HepG2 (cell line): Measurements from ENCODE around the gene CEP20. TPM values are rescaled to one million over a fixed set of nuclear protein-coding genes. Genes with fewer than 3 reads are reported as not detected.
A peak's percentile ranks its signal among the peaks of the same experiment; 100 is the strongest.

Experiments used
- ATAC-seq: fragments of 200-7000 bp; cut with Tn5 transposase; 3 replicates; pipeline ENCODE4 v1.9.1; 2020; ENCODE audit warnings: mild to moderate bottlenecking, moderate library complexity
- BruUV-seq: library from RNA; stranded (reverse); fragments of 400-500 nt; replicated peaks from 2 replicates; lab custom pipeline; 2021; lab: Mats Ljungman, UMichigan
- CTCF ChIA-PET: fragments of 300-600 bp; formaldehyde crosslinking; extraction: SDS; loops from one replicate; lab custom pipeline; 2021; ENCODE audit warnings: low total read pairs, inconsistent platforms, low intra/inter-chr PET ratio; lab: Yijun Ruan, JAX
- POLR2A ChIA-PET: fragments of 350-600 bp; sonication (Branson Sonifier 250); formaldehyde crosslinking; loops from one replicate; lab custom pipeline; 2020; ENCODE audit warnings: antibody characterized with exemption, inconsistent platforms; lab: Yijun Ruan, JAX
- DNase-seq: peaks from one replicate; pipeline ENCODE4 v3.0.0-alpha.2; 2015; ENCODE audit warnings: low spot score
- FAIRE-seq: peaks from 3 replicates; lab custom pipeline; 2011; peaks lifted over from hg19 to GRCh38; lab: Jason Lieb, UNC
- H2AFZ ChIP-seq: one replicate; pipeline ENCODE4 v1.6.1; 2011; ENCODE audit warnings: low read length, inconsistent platforms
- H3K27ac ChIP-seq: fragments of 300-600 bp; 3 replicates; pipeline ENCODE4 v1.8.0; 2011; ENCODE audit warnings: mixed run types, mild to moderate bottlenecking, mixed read lengths, low read length, inconsistent platforms; ENCODE audit not compliant: insufficient read depth; ENCODE audit errors: extremely low read length
- H3K27me3 ChIP-seq, 2 experiments: fragments of 200-600 bp in 1 of 2; 2 replicates in 1 of 2; 3 replicates in 1 of 2; pipeline versions ENCODE4 v1.6.0 to v1.8.0; 2011; ENCODE audit warnings: low read length in 2 of 2, mild to moderate bottlenecking in 2 of 2, moderate library complexity in 2 of 2, inconsistent platforms in 1 of 2; ENCODE audit not compliant: insufficient read depth in 2 of 2, control insufficient read depth in 1 of 2
- H3K36me3 ChIP-seq, 2 experiments: fragments of 200-600 bp in 1 of 2; replicated peaks in 1 of 2; 2 replicates in 1 of 2; 3 replicates in 1 of 2; pipeline versions ENCODE4 v1.5.1 to v1.8.0; 2011; ENCODE audit warnings: low read length in 2 of 2, inconsistent platforms in 1 of 2; ENCODE audit not compliant: insufficient read depth in 2 of 2, control insufficient read depth in 1 of 2
- H3K4me1 ChIP-seq: 2 replicates; pipeline ENCODE4 v1.5.1; 2012; ENCODE audit warnings: low read length, inconsistent platforms; ENCODE audit not compliant: insufficient read depth
- H3K4me2 ChIP-seq: 2 replicates; pipeline ENCODE4 v1.6.0; 2011; ENCODE audit warnings: low read depth, low read length, inconsistent platforms
- H3K4me3 ChIP-seq, 3 experiments: fragments of 200-600 bp in 1 of 3; sonication (generic), shearing (Covaris generic) in 1 of 3; replicated peaks in 1 of 3; 2 replicates each; pipeline ENCODE4 v1.5.1; 2011 to 2016; ENCODE audit warnings: low read length in 3 of 3, inconsistent platforms in 2 of 3, low read depth in 2 of 3, mild to moderate bottlenecking in 2 of 3, control low read depth in 1 of 3, mixed read lengths in 1 of 3; ENCODE audit not compliant: insufficient read depth in 1 of 3
- H3K79me2 ChIP-seq: one replicate; pipeline ENCODE4 v1.6.1; 2011; ENCODE audit warnings: low read length, inconsistent platforms; ENCODE audit not compliant: insufficient read depth
- H3K9ac ChIP-seq: 2 replicates; pipeline ENCODE4 v1.6.0; 2011; ENCODE audit warnings: mild to moderate bottlenecking, low read depth, low read length, inconsistent platforms; ENCODE audit not compliant: insufficient read depth
- H3K9me3 ChIP-seq: 2 replicates; pipeline ENCODE4 v1.5.1; 2012; ENCODE audit warnings: mild to moderate bottlenecking, low read length
- H4K20me1 ChIP-seq: 2 replicates; pipeline ENCODE4 v1.6.0; 2011; ENCODE audit warnings: inconsistent platforms, mild to moderate bottlenecking, low read length, moderate library complexity; ENCODE audit not compliant: insufficient read depth
- FIP1L1 ChIP-seq: fragments of 200-400 bp; formaldehyde crosslinking; IDR thresholded peaks from 2 replicates; pipeline ENCODE4 v1.6.1; 2018; ENCODE audit warnings: low read depth, mild to moderate bottlenecking, low read length, moderate library complexity, borderline replicate concordance; ENCODE audit not compliant: insufficient read depth
- SMAD1 ChIP-seq: sonication (generic); formaldehyde crosslinking; IDR thresholded peaks from 2 replicates; pipeline ENCODE4 v1.4.0; 2020; ENCODE audit warnings: missing genetic modification reagents, low read depth, mild to moderate bottlenecking, borderline replicate concordance
- TRAFD1 ChIP-seq: sonication (generic); formaldehyde crosslinking; IDR thresholded peaks from 2 replicates; pipeline ENCODE4 v1.5.1; 2020; ENCODE audit warnings: missing genetic modification reagents, mild to moderate bottlenecking, borderline replicate concordance
- ZFP90 ChIP-seq: sonication (generic); formaldehyde crosslinking; IDR thresholded peaks from 2 replicates; pipeline ENCODE4 v1.8.0; 2022; ENCODE audit warnings: missing genetic modification reagents, mild to moderate bottlenecking, inconsistent platforms, borderline replicate concordance
- ZNF281 ChIP-seq: sonication (generic); formaldehyde crosslinking; IDR thresholded peaks from 2 replicates; pipeline ENCODE4 v1.4.0; 2020; ENCODE audit warnings: missing genetic modification reagents, borderline replicate concordance
- ZNF333 ChIP-seq: sonication (generic); formaldehyde crosslinking; IDR thresholded peaks from 2 replicates; pipeline ENCODE4 v1.4.0; 2020; ENCODE audit warnings: mild to moderate bottlenecking, missing genetic modification reagents, borderline replicate concordance
- ZNF549 ChIP-seq: sonication (generic); formaldehyde crosslinking; IDR thresholded peaks from 2 replicates; pipeline ENCODE4 v1.5.0; 2020; ENCODE audit warnings: missing genetic modification reagents
- ZNF550 ChIP-seq: sonication (generic); formaldehyde crosslinking; IDR thresholded peaks from 2 replicates; pipeline ENCODE4 v1.4.0; 2020; ENCODE audit warnings: mild to moderate bottlenecking, missing genetic modification reagents, borderline replicate concordance
- ZNF629 ChIP-seq: sonication (generic); formaldehyde crosslinking; conservative IDR thresholded peaks from 2 replicates; pipeline ENCODE4 v1.5.0; 2020; ENCODE audit warnings: missing genetic modification reagents
- ZNF709 ChIP-seq: sonication (generic); formaldehyde crosslinking; IDR thresholded peaks from 2 replicates; pipeline ENCODE4 v1.5.0; 2020; ENCODE audit warnings: mild to moderate bottlenecking, missing genetic modification reagents
- ZNF800 ChIP-seq: sonication (generic); formaldehyde crosslinking; IDR thresholded peaks from 2 replicates; pipeline ENCODE4 v1.4.0; 2020; ENCODE audit warnings: missing genetic modification reagents
- WGBS: methylation state at CpG from one replicate; pipeline ENCODE4 v1.1.6; 2017; ENCODE audit warnings: low lambda C conversion rate; 5-methylcytosine and 5-hydroxymethylcytosine counted together
- in situ Hi-C: cut with HindIII; loops from 2 replicates; pipeline ENCODE4 v1.10.0; 2017; ENCODE audit warnings: low pct_unique_long_range_greater_than_20kb; ENCODE audit not compliant: extremely low pct_ligation_motif_present
- intact Hi-C: fragments of 100-400 bp; cut with micrococcal nuclease; formaldehyde crosslinking; loops from one replicate; pipeline ENCODE4 v1.10.0; 2022; ENCODE audit not compliant: unreplicated experiment
- polyA plus RNA-seq, 8 experiments: library from polyadenylated mRNA; depleted of rRNA in 3 of 8; stranded (reverse) in 7 of 8; unstranded in 1 of 8; fragments of >200 nt; fragmentation: Illumina TruSeq in 4 of 8; extraction: Trizol in 4 of 8; gene quantifications; 2 replicates each; pipeline versions ENCODE4 v1.2.1 to v1.2.3, GENCODE V29; 2011 to 2016; ENCODE audit warnings: low read depth in 4 of 8, missing spikeins in 1 of 8, mixed read lengths in 1 of 8; ENCODE audit not compliant: insufficient read depth in 1 of 8
- total RNA-seq, 5 experiments: library from RNA; depleted of rRNA; stranded (reverse); fragments of >200 nt; fragmentation: Illumina TruSeq; extraction: Trizol; gene quantifications; 2 replicates each; pipeline ENCODE4 v1.2.3, GENCODE V29; 2016; ENCODE audit warnings: low read depth in 1 of 5

CEP20 gene
- total and polyA plus RNA-seq, 2 of the 13 experiments (the other 11 are each of a cell fraction or from before 2014, with no cell fraction given): 53.0 to 54.1 TPM

GRCh38 chr16:15836965-15837611 lies 51.3 kb downstream of the CEP20 start:
- H2AFZ ChIP-seq: no peak overlapping the region
- H3K4me3 ChIP-seq: no peak overlapping the region
- peaks cover 5 to 20% of the 10 kb centered on the region in 2 experiments; a peak in 4 of 5 replicates for H3K27me3 ChIP-seq
- no peaks in the 10 kb centered on the region for H4K20me1 ChIP-seq
- DNase-seq (no peak), ATAC-seq (no peak), FAIRE-seq (no peak)
- H3K4me2 ChIP-seq: no peak overlapping the region
- POLR2A ChIA-PET: no interaction called here
- no peaks in the 10 kb centered on the region for H3K9me3 ChIP-seq
- H3K27ac ChIP-seq: no peak overlapping the region
- BruUV-seq: no TSS peak
- 10% methylated on average over 10 of the region's 10 CpGs for WGBS
- H3K36me3 ChIP-seq: no peaks in the 10 kb centered on the region
- H3K4me1 ChIP-seq: no peaks in the 10 kb centered on the region
- no peaks in the 10 kb centered on the region for H3K79me2 ChIP-seq
- H3K9ac ChIP-seq: no peak overlapping the region
- intact Hi-C loops (no loop called here), in situ Hi-C loops (no loop called here)
- CTCF ChIA-PET: no interaction called here
- no peak for TF ChIP-seq ZNF550 (CRISPR knock-in tag)
- peak; percentile 72 for TF ChIP-seq ZNF629 (CRISPR knock-in tag)
- TF ChIP-seq ZNF709 (CRISPR knock-in tag): no peak

GRCh38 chr16:15836074-15836473 lies 52.3 kb downstream of the CEP20 start:
- H4K20me1 ChIP-seq: no peaks in the 10 kb centered on the region
- CTCF ChIA-PET: no interaction called here
- H3K9ac ChIP-seq: no peak overlapping the region
- DNase-seq (no peak), ATAC-seq (no peak), FAIRE-seq (no peak)
- H3K4me2 ChIP-seq: no peak overlapping the region
- H2AFZ ChIP-seq: no peak overlapping the region
- no peaks in the 10 kb centered on the region for H3K79me2 ChIP-seq
- POLR2A ChIA-PET: no interaction called here
- no peaks in the 10 kb centered on the region for H3K9me3 ChIP-seq
- H3K27ac ChIP-seq: no peak overlapping the region
- intact Hi-C loops (no loop called here), in situ Hi-C loops (no loop called here)
- TF ChIP-seq TRAFD1 (no peak), ZFP90 (CRISPR knock-in tag) (no peak), FIP1L1 (no peak), SMAD1 (CRISPR knock-in tag) (no peak), ZNF549 (CRISPR knock-in tag) (no peak), ZNF800 (no peak), ZNF281 (no peak), ZNF333 (CRISPR knock-in tag) (no peak)
- peaks cover 5 to 25% of the 10 kb centered on the region in 2 experiments; a peak in 3 of 5 replicates for H3K27me3 ChIP-seq
- no peak overlapping the region for H3K4me3 ChIP-seq
- no peaks in the 10 kb centered on the region for H3K36me3 ChIP-seq
- WGBS: 25% methylated on average over 6 of the region's 6 CpGs
- BruUV-seq: no TSS peak
- H3K4me1 ChIP-seq: no peaks in the 10 kb centered on the region
